ENCODE measurements around the gene MAPKAPK3.
"Not testable (repeated sequence)": the region's sequence is repeated elsewhere in the genome, so short reads cannot be mapped to it uniquely, and the experiment has no call there.

MAPKAPK3 gene

GRCh38 chr3:50656417-50657195 lies 39.7 kb downstream of the MAPKAPK3 start:
- DNase-seq (ENCODE audit: insufficient read length, low spot score) = no peak
- no peak for FAIRE-seq
- TF ChIP-seq POU2F2 (IDR thresholded peaks at IDR 0.05; ENCODE audit: low read depth, low read length) (no peak), PAX5 (IDR thresholded peaks at IDR 0.05; ENCODE audit: insufficient read depth, low read length, severe bottlenecking) (no peak), POLR2A (IDR thresholded peaks at IDR 0.05; ENCODE audit: low read depth, low read length) (no peak), TAF1 (IDR thresholded peaks at IDR 0.05; ENCODE audit: low read depth, low read length) (no peak), POLR2AphosphoS5 (IDR thresholded peaks at IDR 0.05; ENCODE audit: low read depth, low read length) (no peak), SPI1 (IDR thresholded peaks at IDR 0.05; ENCODE audit: low read depth, low read length) (no peak)

- FAIRE-seq (no peak), DNase-seq (ENCODE audit: insufficient read length, low spot score) (no peak)
These were observed 40.5 kb downstream of the MAPKAPK3 start for GRCh38 chr3:50657407-50657806.

GRCh38 chr3:50657816-50658215 lies 40.9 kb downstream of the MAPKAPK3 start:
- no peak for TF ChIP-seq POLR2A (IDR thresholded peaks at IDR 0.05; ENCODE audit: low read depth, low read length)
- TF ChIP-seq SPI1 (IDR thresholded peaks at IDR 0.05; ENCODE audit: low read depth, low read length) = no peak
- no peak for TF ChIP-seq POU2F2 (IDR thresholded peaks at IDR 0.05; ENCODE audit: low read depth, low read length)
- TF ChIP-seq PAX5 (IDR thresholded peaks at IDR 0.05; ENCODE audit: insufficient read depth, low read length, severe bottlenecking) = no peak
- TF ChIP-seq TAF1 (IDR thresholded peaks at IDR 0.05; ENCODE audit: low read depth, low read length) = no peak
- TF ChIP-seq POLR2AphosphoS5 (IDR thresholded peaks at IDR 0.05; ENCODE audit: low read depth, low read length) = no peak
- FAIRE-seq = no peak
- DNase-seq (ENCODE audit: insufficient read length, low spot score) = no peak

More at GRCh38 chr3:50657407-50657806, 40.5 kb downstream of the MAPKAPK3 start:
- TF ChIP-seq TAF1 (IDR thresholded peaks at IDR 0.05; ENCODE audit: low read depth, low read length) (no peak), POLR2A (IDR thresholded peaks at IDR 0.05; ENCODE audit: low read depth, low read length) (no peak), PAX5 (IDR thresholded peaks at IDR 0.05; ENCODE audit: insufficient read depth, low read length, severe bottlenecking) (no peak), SPI1 (IDR thresholded peaks at IDR 0.05; ENCODE audit: low read depth, low read length) (no peak), POLR2AphosphoS5 (IDR thresholded peaks at IDR 0.05; ENCODE audit: low read depth, low read length) (no peak), POU2F2 (IDR thresholded peaks at IDR 0.05; ENCODE audit: low read depth, low read length) (no peak)

- FAIRE-seq = no peak
- no peak for DNase-seq (ENCODE audit: insufficient read length, low spot score)
- TF ChIP-seq POLR2A (IDR thresholded peaks at IDR 0.05; ENCODE audit: low read depth, low read length) (no peak), PAX5 (IDR thresholded peaks at IDR 0.05; ENCODE audit: insufficient read depth, low read length, severe bottlenecking) (no peak), POU2F2 (IDR thresholded peaks at IDR 0.05; ENCODE audit: low read depth, low read length) (no peak), SPI1 (IDR thresholded peaks at IDR 0.05; ENCODE audit: low read depth, low read length) (no peak), TAF1 (IDR thresholded peaks at IDR 0.05; ENCODE audit: low read depth, low read length) (no peak), POLR2AphosphoS5 (IDR thresholded peaks at IDR 0.05; ENCODE audit: low read depth, low read length) (no peak)
These were observed 41.5 kb downstream of the MAPKAPK3 start for GRCh38 chr3:50658416-50658815.

GRCh38 chr3:50658831-50659230 lies 41.9 kb downstream of the MAPKAPK3 start:
- TF ChIP-seq SPI1 (IDR thresholded peaks at IDR 0.05; ENCODE audit: low read depth, low read length) (no peak), POU2F2 (IDR thresholded peaks at IDR 0.05; ENCODE audit: low read depth, low read length) (no peak), PAX5 (IDR thresholded peaks at IDR 0.05; ENCODE audit: insufficient read depth, low read length, severe bottlenecking) (no peak), POLR2A (IDR thresholded peaks at IDR 0.05; ENCODE audit: low read depth, low read length) (no peak), TAF1 (IDR thresholded peaks at IDR 0.05; ENCODE audit: low read depth, low read length) (no peak), POLR2AphosphoS5 (IDR thresholded peaks at IDR 0.05; ENCODE audit: low read depth, low read length) (no peak)
- FAIRE-seq (no peak), DNase-seq (ENCODE audit: insufficient read length, low spot score) (no peak)

- TF ChIP-seq TAF1 (IDR thresholded peaks at IDR 0.05; ENCODE audit: low read depth, low read length) = no peak
- FAIRE-seq (no peak), DNase-seq (ENCODE audit: insufficient read length, low spot score) (no peak)
These were observed 43.4 kb downstream of the MAPKAPK3 start for GRCh38 chr3:50660386-50660785.

GRCh38 chr3:50661321-50661837 lies 44.4 kb downstream of the MAPKAPK3 start:
- TF ChIP-seq PAX5 (IDR thresholded peaks at IDR 0.05; ENCODE audit: insufficient read depth, low read length, severe bottlenecking) (no peak), TAF1 (IDR thresholded peaks at IDR 0.05; ENCODE audit: low read depth, low read length) (no peak), POLR2AphosphoS5 (IDR thresholded peaks at IDR 0.05; ENCODE audit: low read depth, low read length) (no peak), POLR2A (IDR thresholded peaks at IDR 0.05; ENCODE audit: low read depth, low read length) (no peak), POU2F2 (IDR thresholded peaks at IDR 0.05; ENCODE audit: low read depth, low read length) (no peak), SPI1 (IDR thresholded peaks at IDR 0.05; ENCODE audit: low read depth, low read length) (no peak)
- no peak for FAIRE-seq
- no peak for DNase-seq (ENCODE audit: insufficient read length, low spot score)

- TF ChIP-seq POLR2AphosphoS5 (IDR thresholded peaks at IDR 0.05; ENCODE audit: low read depth, low read length) (no peak), POLR2A (IDR thresholded peaks at IDR 0.05; ENCODE audit: low read depth, low read length) (no peak), PAX5 (IDR thresholded peaks at IDR 0.05; ENCODE audit: insufficient read depth, low read length, severe bottlenecking) (no peak), POU2F2 (IDR thresholded peaks at IDR 0.05; ENCODE audit: low read depth, low read length) (no peak), TAF1 (IDR thresholded peaks at IDR 0.05; ENCODE audit: low read depth, low read length) (no peak)
- DNase-seq (ENCODE audit: insufficient read length, low spot score) (no peak), FAIRE-seq (no peak)
These were observed 45.5 kb downstream of the MAPKAPK3 start for GRCh38 chr3:50662408-50662807.

- FAIRE-seq (no peak), DNase-seq (ENCODE audit: insufficient read length, low spot score) (no peak)
- peak; percentile 47; the same call in 1 of the 2 replicates for TF ChIP-seq SPI1 (IDR thresholded peaks at IDR 0.05; ENCODE audit: low read depth, low read length)
- TF ChIP-seq POLR2AphosphoS5 (IDR thresholded peaks at IDR 0.05; ENCODE audit: low read depth, low read length) = no peak
These were observed 48.3 kb downstream of the MAPKAPK3 start for GRCh38 chr3:50665081-50665840.

GRCh38 chr3:50665841-50666115 lies 48.8 kb downstream of the MAPKAPK3 start:
- not testable (repeated sequence) for FAIRE-seq; DNase-seq (ENCODE audit: insufficient read length, low spot score)

Data from GM12891 (cell line).